Measurements from ENCODE around the gene C3orf22. TPM values are rescaled to one million over a fixed set of nuclear protein-coding genes. Genes with fewer than 3 reads are reported as not detected.

C3orf22 gene
- polyA plus RNA-seq, 1 donor (not counting 4 experiments of a cell fraction or from before 2014, with no cell fraction given): not detected

GRCh38 chr3:126557761-126558160 is 971 bp downstream of the C3orf22 start:
- H3K9me3 ChIP-seq (ENCODE audit: control insufficient read depth, low read depth, low read length): no peaks in the 10 kb centered on the region
- H3K4me1 ChIP-seq (ENCODE audit: control insufficient read depth, extremely low read depth, insufficient read depth, low read length): no peaks in the 10 kb centered on the region
- FAIRE-seq (no peak), DNase-seq (ENCODE audit: low read depth, low spot score) (no peak)
- H3K9me1 ChIP-seq (ENCODE audit: control insufficient read depth, extremely low read depth, insufficient read depth, low read length): no peaks in the 10 kb centered on the region
- H3K4me3 ChIP-seq (ENCODE audit: control insufficient read depth in 2 of 3, extremely low read depth in 1 of 3, insufficient read depth in 2 of 3, low read depth in 1 of 3, low read length in 3 of 3): no peak overlapping the region
- H3K27me3 ChIP-seq (ENCODE audit: control insufficient read depth, extremely low read depth, insufficient read depth, low read length): no peaks in the 10 kb centered on the region
- no peak overlapping the region for H3K27ac ChIP-seq (ENCODE audit: control insufficient read depth, insufficient read depth, low read length)
- no peak overlapping the region for H3K9ac ChIP-seq (ENCODE audit: control insufficient read depth, extremely low read depth, insufficient read depth, low read length)
- TF ChIP-seq, protein P1, sequence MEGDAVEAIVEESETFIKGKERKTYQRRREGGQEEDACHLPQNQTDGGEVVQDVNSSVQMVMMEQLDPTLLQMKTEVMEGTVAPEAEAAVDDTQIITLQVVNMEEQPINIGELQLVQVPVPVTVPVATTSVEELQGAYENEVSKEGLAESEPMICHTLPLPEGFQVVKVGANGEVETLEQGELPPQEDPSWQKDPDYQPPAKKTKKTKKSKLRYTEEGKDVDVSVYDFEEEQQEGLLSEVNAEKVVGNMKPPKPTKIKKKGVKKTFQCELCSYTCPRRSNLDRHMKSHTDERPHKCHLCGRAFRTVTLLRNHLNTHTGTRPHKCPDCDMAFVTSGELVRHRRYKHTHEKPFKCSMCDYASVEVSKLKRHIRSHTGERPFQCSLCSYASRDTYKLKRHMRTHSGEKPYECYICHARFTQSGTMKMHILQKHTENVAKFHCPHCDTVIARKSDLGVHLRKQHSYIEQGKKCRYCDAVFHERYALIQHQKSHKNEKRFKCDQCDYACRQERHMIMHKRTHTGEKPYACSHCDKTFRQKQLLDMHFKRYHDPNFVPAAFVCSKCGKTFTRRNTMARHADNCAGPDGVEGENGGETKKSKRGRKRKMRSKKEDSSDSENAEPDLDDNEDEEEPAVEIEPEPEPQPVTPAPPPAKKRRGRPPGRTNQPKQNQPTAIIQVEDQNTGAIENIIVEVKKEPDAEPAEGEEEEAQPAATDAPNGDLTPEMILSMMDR (optimal IDR thresholded peaks at IDR 0.05 in 1 of 3, IDR thresholded peaks at IDR 0.05 in 1 of 3, conservative IDR thresholded peaks at IDR 0.05 in 1 of 3; ENCODE audit: extremely low read depth in 1 of 3, insufficient read depth in 2 of 3, low read length in 3 of 3): no peak
- TF ChIP-seq EZH2 (IDR thresholded peaks at IDR 0.05; ENCODE audit: low read length): no peak
- dilution Hi-C loops (cut with MboI; ENCODE audit: extremely low pct_ligation_motif_present, low sequenced_read_pairs): no loop called here
- H3K36me3 ChIP-seq (ENCODE audit: control insufficient read depth in 2 of 2, extremely low read depth in 1 of 2, insufficient read depth in 2 of 2, low read length in 2 of 2): no peaks in the 10 kb centered on the region
- no peaks in the 10 kb centered on the region for H3K79me2 ChIP-seq (ENCODE audit: control insufficient read depth, insufficient read depth, low read length)
- no peaks in the 10 kb centered on the region for H4K20me1 ChIP-seq (ENCODE audit: control insufficient read depth, extremely low read depth, insufficient read depth, low read length)
- H3K4me2 ChIP-seq (ENCODE audit: control insufficient read depth, extremely low read depth, insufficient read depth, low read depth, low read length): no peak overlapping the region
- no peak overlapping the region for H2AFZ ChIP-seq (ENCODE audit: control insufficient read depth, low read length)

- H3K27me3 ChIP-seq (ENCODE audit: control insufficient read depth, extremely low read depth, insufficient read depth, low read length): no peaks in the 10 kb centered on the region
- dilution Hi-C loops (cut with MboI; ENCODE audit: extremely low pct_ligation_motif_present, low sequenced_read_pairs): no loop called here
- no peaks in the 10 kb centered on the region for H4K20me1 ChIP-seq (ENCODE audit: control insufficient read depth, extremely low read depth, insufficient read depth, low read length)
- H3K79me2 ChIP-seq (ENCODE audit: control insufficient read depth, insufficient read depth, low read length): no peaks in the 10 kb centered on the region
- no peak overlapping the region for H3K9ac ChIP-seq (ENCODE audit: control insufficient read depth, extremely low read depth, insufficient read depth, low read length)
- no peaks in the 10 kb centered on the region for H3K36me3 ChIP-seq (ENCODE audit: control insufficient read depth in 2 of 2, extremely low read depth in 1 of 2, insufficient read depth in 2 of 2, low read length in 2 of 2)
- no peak overlapping the region for H3K4me3 ChIP-seq (ENCODE audit: control insufficient read depth in 2 of 3, extremely low read depth in 1 of 3, insufficient read depth in 2 of 3, low read depth in 1 of 3, low read length in 3 of 3)
- DNase-seq (ENCODE audit: low read depth, low spot score) (no peak), FAIRE-seq (no peak)
- no peak overlapping the region for H3K4me2 ChIP-seq (ENCODE audit: control insufficient read depth, extremely low read depth, insufficient read depth, low read depth, low read length)
- TF ChIP-seq, protein P1 (optimal IDR thresholded peaks at IDR 0.05 in 1 of 3, IDR thresholded peaks at IDR 0.05 in 1 of 3, conservative IDR thresholded peaks at IDR 0.05 in 1 of 3; ENCODE audit: extremely low read depth in 1 of 3, insufficient read depth in 2 of 3, low read length in 3 of 3): no peak
- no peak for TF ChIP-seq EZH2 (IDR thresholded peaks at IDR 0.05; ENCODE audit: low read length)
- H3K9me1 ChIP-seq (ENCODE audit: control insufficient read depth, extremely low read depth, insufficient read depth, low read length): no peaks in the 10 kb centered on the region
- H3K9me3 ChIP-seq (ENCODE audit: control insufficient read depth, low read depth, low read length): no peaks in the 10 kb centered on the region
- H3K4me1 ChIP-seq (ENCODE audit: control insufficient read depth, extremely low read depth, insufficient read depth, low read length): no peaks in the 10 kb centered on the region
- no peak overlapping the region for H3K27ac ChIP-seq (ENCODE audit: control insufficient read depth, insufficient read depth, low read length)
- H2AFZ ChIP-seq (ENCODE audit: control insufficient read depth, low read length): no peak overlapping the region
Measured at GRCh38 chr3:126557415-126557745, 1.4 kb downstream of the C3orf22 start.
